ENCODE results near the gene HNRNPA0.
"Not testable (repeated sequence)": the region's sequence is repeated elsewhere in the genome, so short reads cannot be mapped to it uniquely, and the experiment has no call there.

The HNRNPA0 gene

GRCh38 chr5:137754188-137754960 lies at the start of gene HNRNPA0:
HNRNPA0 (minus strand) TSS chr5:137754363; CDS start chr5:137754066, 297 bp downstream.
- DNase-seq = peak; percentile 96

GRCh38 chr5:137802282-137803210 lies 48.4 kb upstream of the HNRNPA0 start:
- DNase-seq = no peak

GRCh38 chr5:137800700-137801411 lies 46.7 kb upstream of the HNRNPA0 start:
- DNase-seq = no peak

GRCh38 chr5:137796279-137796678 lies 42.1 kb upstream of the HNRNPA0 start:
- no peak for DNase-seq

- no peak for DNase-seq
These were observed 40.7 kb upstream of the HNRNPA0 start for GRCh38 chr5:137794863-137795262.

GRCh38 chr5:137792303-137792702 lies 38.1 kb upstream of the HNRNPA0 start:
- no peak for DNase-seq

GRCh38 chr5:137791799-137792198 lies 37.6 kb upstream of the HNRNPA0 start:
- no peak for DNase-seq

- DNase-seq = no peak
These were observed 37.2 kb upstream of the HNRNPA0 start for GRCh38 chr5:137791387-137791786.

- DNase-seq = not testable (repeated sequence)
These were observed 34.4 kb upstream of the HNRNPA0 start for GRCh38 chr5:137788560-137788959.

- no peak for DNase-seq
These were observed 28.9 kb upstream of the HNRNPA0 start for GRCh38 chr5:137782984-137783536.

- DNase-seq = no peak
These were observed 27.9 kb upstream of the HNRNPA0 start for GRCh38 chr5:137782055-137782454.

GRCh38 chr5:137778772-137779564 lies 24.8 kb upstream of the HNRNPA0 start:
- DNase-seq = no peak

GRCh38 chr5:137767937-137768336 lies 13.8 kb upstream of the HNRNPA0 start:
- DNase-seq = not testable (repeated sequence)

GRCh38 chr5:137761566-137761965 lies 7.4 kb upstream of the HNRNPA0 start:
- DNase-seq = no peak

- no peak for DNase-seq
These were observed 6.8 kb upstream of the HNRNPA0 start for GRCh38 chr5:137760719-137761516.

GRCh38 chr5:137760294-137760693 lies 6.1 kb upstream of the HNRNPA0 start:
- DNase-seq = no peak

GRCh38 chr5:137758715-137759306 lies 4.6 kb upstream of the HNRNPA0 start:
- DNase-seq = no peak

- no peak for DNase-seq
These were observed 4.0 kb upstream of the HNRNPA0 start for GRCh38 chr5:137758121-137758520.

GRCh38 chr5:137757634-137758033 lies 3.5 kb upstream of the HNRNPA0 start:
- DNase-seq = no peak

- no peak for DNase-seq
These were observed 999 bp upstream of the HNRNPA0 start for GRCh38 chr5:137754961-137755762.

Measured in activated CD4-positive, alpha-beta T cell treated with anti-CD3 and anti-CD28 coated beads, Interleukin-2, amount 50 U/mL, for 4 hours (primary cell).